GM18907 (cell line): Measurements from ENCODE around the gene ATP6V0D1.
"Not testable (repeated sequence)": the region's sequence is repeated elsewhere in the genome, so short reads cannot be mapped to it uniquely, and the experiment has no call there.

ENCODE experiments used
- ATAC-seq: cut with Tn5 transposase; IDR thresholded peaks from one replicate; pipeline ENCODE4 v1.9.1; 2021; ENCODE audit warnings: mild to moderate bottlenecking, moderate library complexity; ENCODE audit not compliant: unreplicated experiment

The ATP6V0D1 gene

DNA sequence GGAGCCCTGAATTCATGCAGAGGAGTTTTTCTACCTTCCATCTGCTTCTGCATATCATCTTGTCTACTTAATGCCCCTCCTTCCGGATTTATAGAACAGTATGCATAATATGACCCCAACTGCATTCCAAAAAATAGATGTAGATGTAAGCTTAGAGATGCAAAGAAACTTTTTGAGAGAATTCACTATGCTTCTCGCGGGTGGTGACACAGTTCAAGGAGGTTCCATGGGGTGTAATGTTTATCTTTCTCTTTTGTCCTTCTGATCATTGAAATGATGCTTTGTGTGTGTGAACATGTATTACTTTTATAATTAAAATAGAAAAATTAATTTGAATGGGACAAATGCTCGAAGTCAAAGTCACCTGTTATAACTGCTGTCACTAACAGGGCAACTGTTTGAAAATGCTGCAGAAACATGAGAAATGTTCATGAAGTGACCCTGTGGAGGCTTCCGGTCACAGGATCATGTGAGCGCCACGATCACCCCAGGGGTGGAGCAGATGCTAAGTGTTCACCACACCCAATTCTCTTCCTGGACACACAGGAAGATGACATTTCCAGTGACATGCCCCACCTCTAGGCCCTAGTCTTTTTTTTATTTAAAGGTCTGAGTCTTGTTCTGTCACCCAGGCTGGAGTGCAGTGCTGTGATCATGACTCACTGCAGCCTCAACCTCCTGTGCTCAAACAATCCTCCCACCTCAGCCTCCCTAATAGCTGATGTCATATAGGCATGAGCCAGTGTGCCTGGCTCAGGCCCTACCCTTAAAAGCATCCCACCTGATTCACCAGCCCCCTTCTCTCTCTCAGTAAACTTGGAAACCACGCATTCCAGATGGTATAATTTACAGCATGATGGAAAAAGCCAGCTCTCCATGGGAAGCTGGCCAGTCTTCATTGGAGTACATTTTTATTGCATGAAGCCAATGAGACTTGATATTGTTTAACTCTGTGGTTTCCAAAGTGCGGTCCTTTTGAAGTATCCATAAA is 23.4 kb upstream of the ATP6V0D1 start:
- peak; percentile 62 for ATAC-seq

GRCh38 chr16:67499106-67499505 is 18.1 kb upstream of the ATP6V0D1 start:
- no peak for ATAC-seq

GRCh38 chr16:67490335-67491096 is 9.6 kb upstream of the ATP6V0D1 start:
- ATAC-seq, result no peak

DNA sequence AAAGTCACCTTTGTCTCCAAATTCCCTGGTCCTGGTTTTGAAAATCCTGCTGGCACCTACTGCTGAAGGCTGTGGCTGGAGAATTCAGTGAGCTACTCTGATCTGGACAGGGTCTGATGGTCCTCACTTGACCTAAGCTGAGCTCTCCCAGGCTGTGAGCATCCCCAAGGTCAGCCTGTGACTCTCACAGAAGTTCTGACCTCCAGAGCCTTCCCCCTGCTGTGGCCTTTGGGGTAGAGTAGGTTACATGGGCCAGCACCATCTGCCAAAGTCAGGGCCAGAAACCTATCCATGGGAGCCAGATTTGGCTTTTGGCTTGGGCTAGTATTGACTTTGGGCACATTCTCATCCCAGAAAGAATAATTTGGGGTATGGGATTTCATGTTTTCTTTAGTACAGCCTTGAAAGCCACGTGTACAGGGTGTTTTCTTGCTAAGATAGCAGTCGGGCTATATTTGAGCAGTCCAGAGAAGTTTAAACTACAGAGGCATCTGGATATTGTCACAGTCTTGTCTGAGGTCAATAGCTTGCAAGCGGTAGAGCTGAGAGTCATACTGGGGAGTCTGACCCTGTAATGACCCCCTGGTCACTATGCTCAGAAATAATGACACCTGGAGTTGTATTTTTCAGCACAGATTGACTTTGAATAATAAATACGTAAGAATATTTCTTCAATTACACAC is 8.6 kb upstream of the ATP6V0D1 start:
- no peak for ATAC-seq

DNA sequence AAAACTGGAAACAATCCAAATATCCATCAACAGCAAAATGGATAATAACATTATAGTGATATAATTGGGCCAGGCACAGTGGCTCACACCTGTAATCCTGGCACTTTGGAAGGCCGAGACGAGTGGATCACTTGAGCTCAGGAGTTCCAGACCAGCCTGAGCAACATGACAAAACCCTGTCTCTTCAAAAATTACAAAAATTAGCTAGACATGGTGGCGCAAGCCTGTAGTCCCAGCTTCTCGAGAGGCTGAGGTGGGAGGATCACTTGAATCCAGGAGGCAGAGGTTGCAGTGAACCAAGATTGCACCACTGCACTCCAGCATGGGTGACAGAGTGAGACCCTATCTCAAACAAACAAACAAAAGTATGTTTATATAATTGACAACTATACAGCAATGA is 6.6 kb upstream of the ATP6V0D1 start:
- ATAC-seq, result not testable (repeated sequence)

GRCh38 chr16:67486805-67487204 is 5.8 kb upstream of the ATP6V0D1 start:
- ATAC-seq, result no peak

DNA sequence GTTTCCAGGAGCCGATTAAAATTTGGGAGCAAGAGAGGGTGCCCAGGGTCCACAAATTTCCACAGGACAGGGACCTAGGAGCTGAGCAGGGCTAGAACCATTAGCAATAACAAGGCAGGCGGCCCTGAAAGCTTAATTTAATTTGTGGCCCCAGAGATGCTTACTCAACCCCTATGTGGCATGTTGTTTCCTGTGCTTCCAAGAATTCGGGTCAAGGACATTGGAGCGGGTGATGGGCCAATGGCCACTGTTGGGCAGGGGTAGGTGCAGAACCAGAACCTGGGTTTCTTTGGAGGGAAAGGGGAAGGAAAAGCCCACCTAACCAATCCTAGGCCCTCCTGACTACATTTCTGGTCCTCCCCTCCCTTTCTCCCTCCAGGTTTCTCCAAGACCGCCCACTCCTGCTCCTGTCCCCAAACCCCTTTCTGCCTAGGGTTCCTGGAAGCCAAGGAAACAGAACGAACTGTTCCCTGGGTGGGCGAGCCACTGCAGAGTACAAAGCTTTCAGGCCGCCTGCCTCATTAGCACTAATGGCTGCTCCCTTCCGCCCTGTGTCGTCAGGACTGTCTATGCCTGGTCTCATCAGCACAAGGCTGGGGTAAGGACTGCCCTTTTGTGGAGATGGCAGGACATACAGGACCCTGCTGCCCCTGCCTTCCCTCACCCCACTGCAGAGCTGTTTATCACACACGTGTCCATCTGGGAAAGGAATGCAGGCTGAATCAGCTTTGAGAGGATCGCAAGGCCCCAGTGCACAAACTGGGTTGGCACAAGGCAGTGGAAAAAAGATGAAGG is 3.0 kb upstream of the ATP6V0D1 start:
- no peak for ATAC-seq

DNA sequence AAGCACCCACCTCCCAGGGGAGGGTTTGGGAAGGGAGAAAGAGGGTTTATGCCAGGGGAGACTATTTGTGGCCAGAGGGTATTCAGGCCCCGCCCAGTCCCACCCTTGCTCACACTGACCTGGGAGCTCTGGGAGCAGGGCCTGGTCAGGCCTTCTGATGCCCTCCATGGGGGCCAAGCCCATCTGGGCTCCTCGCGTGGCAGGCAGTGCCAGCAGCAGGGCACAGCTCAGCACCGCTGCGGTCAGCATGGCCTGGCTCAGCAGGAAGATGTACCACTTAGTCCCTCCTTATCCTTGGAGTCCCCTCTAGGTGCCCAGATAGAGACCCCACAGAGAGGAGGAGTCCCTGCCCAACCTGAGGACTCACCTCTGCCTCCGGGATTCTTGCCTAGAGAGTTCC is 2.2 kb upstream of the ATP6V0D1 start, which contains the start of gene AGRP:
AGRP (minus strand) TSS at position 398 of the 400 bp plus-strand sequence; CDS start at position 249, 149 bp downstream.
- ATAC-seq, result no peak

DNA sequence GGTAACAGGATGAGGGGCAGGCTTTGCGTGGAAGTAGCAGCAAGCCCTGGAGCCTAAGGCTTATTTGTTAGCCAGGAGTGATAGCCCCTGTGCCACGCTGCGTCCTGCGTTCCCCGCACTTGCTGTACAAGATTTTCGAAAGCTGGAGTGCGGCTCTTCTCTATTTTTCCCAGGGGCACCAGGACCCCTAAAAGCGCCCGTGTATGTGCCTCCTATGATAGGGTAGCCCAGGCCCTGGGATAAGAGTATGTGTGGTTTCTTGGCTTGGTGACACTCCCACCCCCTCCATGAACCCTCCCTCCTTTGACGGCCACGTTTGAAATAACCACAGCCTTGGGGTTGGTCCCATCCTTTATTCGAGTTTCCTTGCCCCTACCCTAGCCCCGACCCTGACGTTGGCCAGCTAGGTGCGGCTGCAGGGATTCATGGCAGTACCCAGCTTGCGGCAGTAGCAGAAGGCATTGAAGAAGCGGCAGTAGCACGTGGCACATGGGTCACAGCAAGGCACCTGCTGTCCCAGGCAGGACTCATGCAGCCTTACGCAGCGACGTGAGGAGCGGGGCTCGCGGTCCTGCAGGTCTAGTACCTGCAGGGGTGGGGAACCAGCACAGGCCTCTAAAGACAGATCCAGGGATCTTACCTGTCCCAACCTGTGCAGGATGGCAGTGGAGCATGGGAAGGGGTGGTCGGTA is 1.4 kb upstream of the ATP6V0D1 start:
- no peak for ATAC-seq

GRCh38 chr16:67481561-67482232 is 740 bp upstream of the ATP6V0D1 start:
- peak; percentile 7 for ATAC-seq

- ATAC-seq, result no peak
These were observed 2.9 kb downstream of the ATP6V0D1 start for GRCh38 chr16:67477960-67478554.

GRCh38 chr16:67474551-67475455 is 6.2 kb downstream of the ATP6V0D1 start:
- no peak for ATAC-seq

- ATAC-seq, result no peak
These were observed 9.1 kb downstream of the ATP6V0D1 start for GRCh38 chr16:67471758-67472384.

- no peak for ATAC-seq
These were observed 10.6 kb downstream of the ATP6V0D1 start for GRCh38 chr16:67470359-67470758.

GRCh38 chr16:67468731-67469130 is 12.2 kb downstream of the ATP6V0D1 start:
- no peak for ATAC-seq

GRCh38 chr16:67466581-67466980 is 14.4 kb downstream of the ATP6V0D1 start:
- no peak for ATAC-seq

DNA sequence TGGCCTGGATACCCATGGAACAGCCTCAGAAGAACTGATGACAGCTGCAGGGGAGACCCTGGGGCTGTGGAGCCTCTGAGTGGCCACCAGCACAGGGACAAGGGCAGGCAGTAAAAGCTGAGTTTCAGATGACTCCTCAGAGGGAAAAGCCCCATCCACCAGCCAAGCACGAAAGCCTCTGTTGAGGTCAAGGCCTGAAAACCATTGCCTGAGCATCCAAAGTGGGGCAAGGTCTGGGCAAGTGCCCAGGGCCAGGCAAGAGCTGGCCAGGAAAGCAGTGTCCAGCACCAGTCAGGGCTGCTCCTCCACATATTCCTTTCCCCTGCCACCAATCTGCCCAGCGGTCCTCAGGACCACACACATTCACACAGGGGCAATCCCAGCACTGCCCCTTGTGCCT is 16.4 kb downstream of the ATP6V0D1 start:
- ATAC-seq, result no peak
